Smooth muscle cell of the umbilical artery (primary cell): ENCODE measurements around the gene CEBPZOS. TPM values are rescaled to one million over a fixed set of nuclear protein-coding genes. Genes with fewer than 3 reads are reported as not detected.

Experiments used
- total RNA-seq: library from RNA; depleted of rRNA; stranded (reverse); fragments of >200 nt; gene quantifications from 2 replicates; pipeline ENCODE4 v1.2.3, GENCODE V29; 2014

CEBPZOS gene
- total RNA-seq: 17.8 and 20.0 TPM in 2 replicates

DNA sequence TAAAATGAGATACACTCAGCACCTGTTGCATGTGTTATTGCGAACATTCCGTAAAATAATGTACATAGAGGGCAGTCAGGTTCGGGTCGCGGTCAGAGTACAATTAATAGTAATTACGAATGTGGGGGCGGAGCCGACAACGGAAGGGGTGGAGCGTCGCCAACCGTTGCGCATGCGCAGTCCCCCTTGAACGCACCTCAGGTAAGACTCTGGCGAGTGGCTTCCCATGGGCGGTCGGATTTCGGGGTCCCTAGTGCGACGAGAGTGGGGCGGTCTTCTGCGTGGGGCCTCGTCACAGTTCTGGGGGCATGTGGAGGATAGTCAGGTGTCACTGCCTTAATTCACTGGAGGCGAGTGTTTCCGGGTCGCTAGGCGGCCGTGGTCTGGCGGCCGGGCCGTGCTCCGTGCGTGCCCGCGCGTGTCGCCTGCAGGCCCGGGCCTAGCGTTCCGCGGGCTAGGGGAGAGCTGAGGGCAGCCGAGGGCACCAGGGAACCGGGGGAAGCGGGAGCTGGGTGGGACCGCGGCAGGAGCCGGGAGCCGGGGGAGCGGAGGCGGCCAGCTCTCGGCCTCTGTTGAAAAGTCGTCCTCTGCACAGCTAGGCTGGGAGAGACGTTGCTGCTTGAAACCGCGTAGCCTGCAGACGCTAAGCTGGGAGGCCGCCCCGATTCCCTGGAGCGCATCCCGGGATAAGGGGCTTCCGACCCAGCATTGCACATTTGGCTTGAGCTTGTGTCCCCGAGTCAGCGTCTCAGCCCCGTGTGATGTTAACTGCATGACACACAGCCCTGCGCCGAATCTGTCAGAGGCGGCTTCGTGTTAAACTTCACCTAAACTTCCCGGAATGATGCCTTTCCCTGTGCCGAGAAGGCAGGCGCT is at the start of gene CEBPZOS:
CEBPZOS (plus strand) TSS at position 177 of the 876 bp plus-strand sequence. CDS start 3,209 bp downstream, outside the sequence.

DNA sequence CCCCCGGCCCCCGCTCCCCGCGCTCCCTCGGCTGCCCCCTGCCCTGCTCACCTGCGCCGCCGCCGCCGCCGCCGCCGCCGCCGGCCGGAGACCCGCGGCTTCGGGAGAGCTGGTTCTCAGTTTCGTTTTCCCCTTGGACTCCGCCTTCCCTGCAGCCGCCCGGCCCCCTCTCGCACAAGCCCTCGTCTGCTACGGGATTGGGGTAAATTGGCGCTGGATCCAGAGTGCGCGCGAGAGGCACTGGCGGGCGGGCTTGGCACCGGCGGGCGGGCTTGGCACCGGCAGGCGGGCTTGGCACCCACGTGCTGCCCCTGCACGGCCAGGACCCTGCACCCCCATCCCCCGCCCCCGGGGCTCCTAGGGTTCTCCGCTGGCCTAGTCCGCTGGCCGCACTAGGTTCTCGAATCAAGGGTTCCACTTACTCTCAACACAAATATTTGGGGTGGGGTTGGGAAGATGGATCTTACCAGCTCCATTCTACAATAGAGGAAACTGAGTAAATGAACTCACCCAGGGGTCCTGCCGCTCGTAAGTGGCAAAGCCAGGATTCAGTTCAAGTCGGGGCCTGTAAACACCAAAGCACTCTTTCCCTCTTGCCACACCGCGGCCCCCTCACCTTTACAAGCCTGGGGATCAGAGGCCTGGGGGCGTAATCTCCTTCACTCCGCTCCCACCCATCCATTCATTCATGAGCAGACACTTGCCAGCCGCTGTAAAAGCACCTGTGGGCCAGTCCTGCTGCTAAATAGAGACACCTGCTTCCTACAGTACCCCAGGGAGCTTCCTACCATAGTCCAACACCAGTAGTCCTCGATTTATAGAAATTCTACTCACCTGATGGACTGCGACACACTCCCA is 39.2 kb upstream of the CEBPZOS start, which contains the start of gene EIF2AK2:
EIF2AK2 (minus strand) TSS at position 124 of the 858 bp plus-strand sequence. CDS start 9,174 bp downstream, outside the sequence.

DNA sequence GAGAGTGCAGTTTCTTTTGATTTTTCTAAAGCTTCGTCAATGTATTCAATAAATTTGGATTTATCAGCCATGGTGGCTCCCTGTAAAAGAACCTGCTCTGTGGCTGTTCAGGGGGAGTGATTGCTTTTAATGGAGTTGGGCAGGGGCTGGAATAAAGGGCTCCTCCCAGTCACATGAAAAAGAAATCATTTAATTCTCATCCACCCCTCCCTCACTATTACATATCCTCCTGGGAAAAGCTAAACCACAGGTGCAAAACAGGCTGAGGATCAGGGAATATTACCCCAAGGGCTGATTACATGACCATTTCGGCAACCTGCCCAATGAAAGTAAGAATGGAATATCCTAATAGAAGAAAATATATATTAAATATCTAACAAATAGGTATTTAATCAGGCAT is 7.7 kb upstream of the CEBPZOS start, which contains the start of gene SULT6B1:
SULT6B1 (minus strand) TSS at position 101 of the 400 bp plus-strand sequence; CDS start at position 71, 30 bp downstream.

DNA sequence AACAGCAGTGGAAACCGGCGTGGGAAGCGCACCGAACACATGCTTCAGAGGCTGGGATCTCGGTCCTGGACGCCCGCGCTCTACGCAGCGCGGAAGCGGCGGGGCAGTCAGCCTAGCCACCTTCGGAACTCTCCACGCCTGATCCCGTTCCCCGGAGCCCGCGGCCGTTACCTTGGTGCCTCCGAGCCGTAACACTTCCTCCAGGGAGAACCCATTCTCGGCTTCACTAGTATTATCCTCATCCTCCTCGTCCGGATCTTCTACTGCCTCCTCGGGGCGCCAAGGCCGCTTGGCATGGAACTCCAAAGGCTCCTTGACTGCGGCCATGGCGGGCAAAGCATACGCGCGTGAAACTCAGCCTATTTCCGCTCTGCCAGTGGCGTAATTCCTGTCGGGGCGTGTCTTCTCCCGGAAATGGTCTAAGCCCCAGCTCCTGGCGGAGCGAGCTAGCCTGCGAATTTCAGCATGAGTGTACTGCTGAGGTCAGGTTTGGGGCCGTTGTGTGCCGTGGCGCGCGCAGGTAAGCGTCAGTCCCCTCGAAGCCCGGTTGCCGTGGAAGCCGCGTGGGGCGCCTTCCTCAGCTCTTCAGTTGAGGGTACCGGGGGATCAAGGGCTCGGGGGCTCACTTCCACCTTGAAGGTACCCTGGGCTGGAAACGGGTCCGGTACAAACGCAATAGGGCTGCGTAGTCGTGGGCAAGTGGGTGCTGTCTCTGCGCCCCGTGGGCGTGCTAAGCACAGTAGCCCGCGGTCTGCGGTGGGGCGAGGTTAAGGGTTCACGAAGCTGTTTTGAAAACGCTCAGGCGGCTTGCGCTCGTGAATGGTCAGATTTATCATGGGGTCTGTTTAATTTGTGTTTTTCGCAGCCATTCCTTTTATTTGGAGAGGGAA is 35.2 kb downstream of the CEBPZOS start, which contains the start of the genes CEBPZ and NDUFAF7:
CEBPZ (minus strand) TSS at position 356 of the 890 bp plus-strand sequence; CDS start at position 327, 29 bp downstream.
NDUFAF7 (plus strand) TSS at position 418 of the 890 bp plus-strand sequence; CDS start at position 466, 48 bp downstream.

Other genes starting within 250 kb of the CEBPZOS start
- gene STRN, start 230.0 kb upstream of the CEBPZOS start, total RNA-seq: 14.0 and 24.8 TPM in 2 replicates
- gene HEATR5B, start 112.1 kb upstream of the CEBPZOS start, total RNA-seq: 24.1 and 29.0 TPM in 2 replicates
- gene GPATCH11, start 112.0 kb upstream of the CEBPZOS start, total RNA-seq: 8.3 and 10.0 TPM in 2 replicates
- 30.9 and 52.0 TPM in 2 replicates for gene EIF2AK2, start 39.5 kb upstream of the CEBPZOS start, total RNA-seq
- gene SULT6B1, start 7.8 kb upstream of the CEBPZOS start, total RNA-seq: not detected in 2 replicates
- 55.8 and 61.3 TPM in 2 replicates for gene CEBPZ, start 35.1 kb downstream of the CEBPZOS start, total RNA-seq
- 17.5 and 18.3 TPM in 2 replicates for gene NDUFAF7, start 35.2 kb downstream of the CEBPZOS start, total RNA-seq
- gene PRKD3, start 128.3 kb downstream of the CEBPZOS start, total RNA-seq: 68.0 and 96.1 TPM in 2 replicates
- 44.2 and 44.5 TPM in 2 replicates for gene QPCT, start 148.1 kb downstream of the CEBPZOS start, total RNA-seq